Astrocyte of the spinal cord (primary cell): ENCODE measurements around the gene LYPLA2.
"Not testable (repeated sequence)": the region's sequence is repeated elsewhere in the genome, so short reads cannot be mapped to it uniquely, and the experiment has no call there.

ENCODE experiments used
- DNase-seq: peaks from one replicate; pipeline ENCODE4 v3.0.0; 2011; ENCODE audit warnings: low read depth, low spot score
- H3K4me3 ChIP-seq: 2 replicates; pipeline ENCODE4 v1.5.1; 2011; ENCODE audit warnings: low read depth, mild to moderate bottlenecking, low read length, moderate library complexity
- CTCF ChIP-seq: IDR thresholded peaks from 2 replicates; pipeline ENCODE4 v1.5.1; 2012; ENCODE audit warnings: low read depth, mild to moderate bottlenecking, low read length, inconsistent platforms
- in situ Hi-C: cut with HindIII; loops from 2 replicates; pipeline ENCODE4 v1.10.0; 2017; ENCODE audit warnings: low sequenced_read_pairs

The LYPLA2 gene

DNA sequence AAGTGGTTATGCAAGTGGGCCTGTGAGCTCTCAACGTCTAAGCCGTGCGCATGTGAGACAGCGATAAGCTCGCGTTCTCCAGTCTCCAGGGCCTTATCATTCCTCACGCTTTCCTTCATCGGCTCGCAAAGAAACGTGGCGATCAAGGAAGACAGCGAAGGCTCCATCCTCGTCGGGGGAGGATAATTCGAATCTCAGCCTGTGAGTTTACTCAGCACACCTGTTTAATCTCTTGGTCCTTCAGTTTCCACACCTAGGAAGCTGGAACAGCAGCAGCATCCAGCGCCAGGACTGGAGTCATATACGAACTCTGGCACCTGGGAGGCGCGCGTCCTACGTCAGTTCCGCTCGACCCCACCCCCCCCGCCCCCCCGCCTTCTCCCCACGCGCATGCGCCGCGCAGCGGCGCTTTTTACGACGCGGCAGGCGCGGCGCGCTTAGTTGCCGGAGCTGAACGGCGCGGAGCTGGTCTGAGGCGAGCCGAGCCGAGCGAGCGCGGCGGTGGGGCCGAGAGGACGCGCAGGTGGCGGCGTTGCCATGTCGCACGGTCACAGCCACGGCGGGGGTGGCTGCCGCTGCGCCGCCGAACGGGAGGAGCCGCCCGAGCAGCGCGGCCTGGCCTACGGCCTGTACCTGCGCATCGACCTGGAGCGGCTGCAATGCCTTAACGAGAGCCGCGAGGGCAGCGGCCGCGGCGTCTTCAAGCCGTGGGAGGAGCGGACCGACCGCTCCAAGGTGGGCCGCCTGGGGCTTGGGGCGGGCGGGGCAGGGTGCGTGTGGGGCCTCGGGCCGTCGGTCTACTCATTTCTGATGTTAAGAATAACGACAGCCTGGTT is 12.7 kb upstream of the LYPLA2 start, which contains the start of gene PITHD1:
Gene PITHD1, plus strand, starts transcription at position 440 of the 836 bp plus-strand sequence. Its CDS starts 98 bp downstream, at position 538.
- in situ Hi-C loops = no loop called here
- peak; percentile 83 for DNase-seq
- H3K4me3 ChIP-seq = peak within 1 kb of the TSS; percentile 64
- no peak for TF ChIP-seq CTCF

DNA sequence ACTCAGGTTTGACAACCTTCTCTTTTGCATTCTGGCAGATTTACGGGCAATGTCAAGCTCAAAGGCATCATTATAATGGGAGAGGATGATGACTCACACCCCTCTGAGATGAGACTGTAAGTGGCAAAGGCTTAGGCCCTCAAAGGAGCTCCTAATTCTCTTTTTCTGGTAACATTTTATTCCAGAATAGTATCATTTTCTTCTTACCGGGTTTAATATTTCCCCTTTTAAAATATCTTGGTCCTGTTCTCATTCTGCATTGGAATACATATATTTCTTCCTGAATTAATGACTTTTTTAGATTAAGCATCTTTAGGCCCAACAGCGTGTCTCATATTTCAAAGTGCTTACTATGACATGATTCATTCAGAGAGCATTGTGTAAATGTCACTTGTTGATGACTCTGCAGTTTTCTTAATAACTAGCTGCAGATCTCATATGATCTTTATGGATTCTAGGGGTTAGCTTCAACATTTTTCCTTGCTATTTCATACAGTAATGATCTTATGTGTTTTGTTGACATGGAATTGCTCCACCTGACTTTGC is 11.0 kb upstream of the LYPLA2 start:
- TF ChIP-seq CTCF = no peak
- H3K4me3 ChIP-seq = no peak overlapping the region

GRCh38 chr1:23783141-23783540 is 7.8 kb upstream of the LYPLA2 start:
- H3K4me3 ChIP-seq, DNase-seq, in situ Hi-C loops: not testable (repeated sequence)

More for the DNA sequence above, 11.0 kb upstream of the LYPLA2 start:
- peak; percentile 59 for DNase-seq
- in situ Hi-C loops = no loop called here

- no peak for TF ChIP-seq CTCF
- in situ Hi-C loops = no loop called here
Observed at GRCh38 chr1:23784846-23785245, 6.1 kb upstream of the LYPLA2 start.

GRCh38 chr1:23787701-23788100 is 3.2 kb upstream of the LYPLA2 start:
- TF ChIP-seq CTCF = no peak
- DNase-seq = no peak
- in situ Hi-C loops = no loop called here
- H3K4me3 ChIP-seq = no peak overlapping the region

More at GRCh38 chr1:23784846-23785245, 6.1 kb upstream of the LYPLA2 start:
- no peak overlapping the region for H3K4me3 ChIP-seq
- DNase-seq = no peak

GRCh38 chr1:23788695-23789094 is 2.2 kb upstream of the LYPLA2 start:
- DNase-seq = no peak
- no peak overlapping the region for H3K4me3 ChIP-seq
- in situ Hi-C loops = no loop called here
- no peak for TF ChIP-seq CTCF

DNA sequence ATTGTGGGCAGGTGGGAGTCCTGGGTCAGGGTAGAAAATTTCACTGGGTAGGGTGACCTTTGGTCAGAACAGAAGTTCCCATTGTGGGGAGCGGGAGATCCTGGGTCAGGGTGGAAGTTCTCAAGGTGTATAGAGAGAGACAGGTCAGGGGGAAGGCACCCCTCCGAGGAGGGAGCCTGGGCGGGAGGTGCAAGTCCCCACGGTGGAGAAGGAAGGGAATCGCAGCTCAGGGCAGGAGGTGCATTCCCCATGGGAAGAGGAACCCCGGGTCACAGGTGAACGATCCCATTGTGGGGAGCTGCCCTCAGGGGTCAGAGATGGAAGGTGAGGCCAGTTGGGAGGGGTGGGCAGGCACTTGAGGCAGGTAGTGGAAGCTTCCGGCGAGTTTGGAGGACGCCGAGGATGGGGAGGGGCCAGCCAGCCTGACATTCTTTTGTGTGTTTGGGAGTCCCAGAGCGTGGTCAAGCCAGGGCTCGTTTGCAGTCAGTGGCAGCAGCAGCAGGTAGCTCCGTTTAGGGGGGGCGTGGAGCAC is 637 bp downstream of the LYPLA2 start:
- DNase-seq = no peak
- H3K4me3 ChIP-seq = peak overlapping the region; percentile 83
- no peak for TF ChIP-seq CTCF
- in situ Hi-C loops = no loop called here
